Fibroblast of peridontal ligament (primary cell): ENCODE results near the gene TBC1D3I.
"Not testable (repeated sequence)": the region's sequence is repeated elsewhere in the genome, so short reads cannot be mapped to it uniquely, and the experiment has no call there.

Experiments used
- DNase-seq: peaks from one replicate; pipeline ENCODE4 v3.0.0-alpha.2; 2010; ENCODE audit errors: extremely low read depth

Gene TBC1D3I

DNA sequence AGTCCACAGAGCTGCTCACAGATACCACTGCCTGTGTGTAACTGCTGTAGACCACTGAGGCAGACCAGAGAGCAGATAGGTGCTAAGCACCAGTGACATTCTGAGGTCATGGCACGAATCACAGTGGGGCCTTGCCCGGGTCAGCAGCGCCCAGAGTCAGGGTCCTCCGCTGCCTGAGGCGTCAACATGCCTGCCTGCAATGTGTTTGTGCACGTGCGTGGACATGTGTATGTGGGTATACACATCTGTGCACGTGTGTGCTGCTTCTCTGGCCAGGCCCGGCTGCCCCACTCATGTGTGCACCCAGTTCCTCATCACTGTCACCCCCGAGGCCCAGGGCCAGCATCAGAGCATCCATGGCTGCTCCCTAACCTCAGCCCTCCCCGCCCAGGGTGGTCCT, at the start of gene TBC1D3I:
Gene TBC1D3I, minus strand, starts transcription at position 101 of the 400 bp plus-strand sequence. CDS start 1,585 bp downstream, outside the sequence.
- not testable (repeated sequence) for DNase-seq

DNA sequence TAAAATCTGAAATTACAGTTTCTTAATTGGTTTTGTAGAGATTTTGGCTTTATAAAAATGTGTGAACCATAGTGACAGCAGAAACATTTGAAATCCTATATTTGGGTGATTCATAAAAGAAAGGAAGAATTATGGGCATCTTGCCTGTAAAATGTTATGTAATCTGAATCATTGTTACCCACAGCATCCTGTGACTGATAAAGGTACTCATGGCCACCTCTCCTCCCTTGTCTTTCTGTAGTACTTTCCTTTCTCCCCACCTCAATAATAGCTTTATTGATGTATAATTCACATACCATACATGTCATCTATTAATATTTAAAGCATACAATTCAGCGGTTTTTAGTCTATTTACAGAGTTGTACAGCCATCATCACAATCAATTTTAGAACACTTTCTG, 30.8 kb upstream of the TBC1D3I start:
- DNase-seq, result not testable (repeated sequence)

DNA sequence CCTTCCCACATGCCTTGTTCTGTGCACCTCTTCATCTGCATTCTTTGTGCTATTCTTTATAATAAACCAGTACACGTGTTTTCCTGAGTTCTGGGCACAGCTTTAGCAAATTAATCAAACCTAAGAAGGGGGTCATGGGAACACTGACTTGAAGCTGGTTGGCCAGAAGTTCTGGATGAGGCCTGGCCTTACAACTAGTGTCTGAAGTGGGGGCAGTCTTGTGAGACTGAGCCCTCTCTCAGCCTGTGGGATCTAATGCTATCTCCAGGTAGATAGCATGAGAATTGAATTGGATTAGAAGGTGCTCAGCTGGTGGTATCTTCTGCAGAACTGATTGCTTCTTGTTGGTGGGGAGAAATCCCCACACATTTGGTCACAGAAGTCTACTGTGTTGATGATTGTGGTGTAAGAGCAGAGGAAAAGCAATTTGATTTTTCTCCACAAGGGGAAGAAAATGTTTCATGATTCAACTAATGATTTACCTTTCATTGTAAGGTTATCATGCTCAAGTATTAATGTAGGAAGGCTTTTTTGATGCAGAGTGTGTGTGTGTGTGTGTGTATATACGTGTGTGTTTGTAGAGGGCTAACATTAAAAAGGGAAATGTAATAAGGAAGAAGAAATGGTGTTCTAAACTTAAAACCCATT, 25.7 kb upstream of the TBC1D3I start:
- not testable (repeated sequence) for DNase-seq

GRCh38 chr17:36284219-36284618, 19.8 kb upstream of the TBC1D3I start:
- DNase-seq, result not testable (repeated sequence)

GRCh38 chr17:36283256-36283655, 18.9 kb upstream of the TBC1D3I start:
- DNase-seq, result not testable (repeated sequence)

GRCh38 chr17:36242046-36242445, 22.3 kb downstream of the TBC1D3I start:
- DNase-seq, result not testable (repeated sequence)

- not testable (repeated sequence) for DNase-seq
Measured at GRCh38 chr17:36229644-36230043, 34.7 kb downstream of the TBC1D3I start.

GRCh38 chr17:36222967-36223366, 41.4 kb downstream of the TBC1D3I start:
- not testable (repeated sequence) for DNase-seq

- not testable (repeated sequence) for DNase-seq
Measured at GRCh38 chr17:36221581-36222100, 42.7 kb downstream of the TBC1D3I start.

DNA sequence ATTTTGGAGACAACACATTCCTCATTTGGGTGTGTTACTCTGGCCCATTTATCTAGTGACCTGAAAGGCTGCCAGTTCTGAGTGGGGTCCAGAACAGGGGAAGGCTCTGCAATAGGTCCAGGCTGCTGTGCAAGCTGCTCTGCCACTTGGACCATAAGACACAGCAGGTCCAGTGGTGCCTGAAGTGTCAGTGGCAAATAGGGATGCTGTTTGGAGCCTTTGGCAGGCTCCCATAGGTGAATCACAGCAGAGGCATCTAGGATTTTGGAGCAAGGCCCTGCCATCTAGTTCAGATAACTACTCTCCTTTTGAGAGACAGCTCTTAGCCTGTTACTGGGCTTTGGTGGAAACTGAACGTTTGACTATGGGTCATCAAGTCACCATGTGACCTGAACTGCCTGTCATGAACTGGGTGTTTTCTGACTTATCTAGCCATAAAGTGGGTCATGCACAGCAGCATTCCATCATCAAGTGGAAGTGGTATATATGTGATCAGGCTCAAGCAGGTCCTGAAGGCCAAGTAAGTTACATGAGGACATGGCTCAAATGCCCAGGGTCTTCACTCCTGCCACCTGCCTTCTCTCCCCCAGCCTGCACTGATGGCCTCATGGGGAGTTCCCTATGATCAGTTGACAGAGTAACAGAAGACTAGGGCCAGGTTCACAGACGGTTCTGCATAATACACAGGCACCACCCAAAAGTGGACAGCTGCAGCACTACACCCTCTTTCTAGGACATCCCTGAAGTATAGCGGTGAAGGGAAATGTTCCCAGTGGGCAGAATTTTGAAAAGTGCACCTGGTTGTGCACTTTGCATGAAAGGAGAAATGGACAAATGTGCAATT, 43.4 kb downstream of the TBC1D3I start:
- not testable (repeated sequence) for DNase-seq

DNA sequence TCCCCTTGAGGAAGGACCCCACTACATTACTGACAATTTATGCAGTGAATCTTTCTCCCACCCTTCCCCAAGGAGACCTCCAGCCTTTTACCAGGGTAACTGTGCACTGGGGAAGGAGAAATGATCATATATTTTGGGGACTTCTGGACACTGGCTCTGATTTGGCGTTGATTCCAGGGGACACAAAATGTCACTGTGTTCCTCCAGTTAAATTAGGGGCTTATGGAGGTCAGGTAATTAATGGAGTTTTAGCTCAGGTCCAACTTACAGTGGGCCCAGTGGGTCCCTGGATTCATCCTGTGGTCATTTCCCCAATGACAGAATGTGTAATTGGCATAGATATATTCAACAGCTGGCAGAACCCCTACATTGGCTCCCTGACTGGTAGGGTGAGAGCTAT, 44.8 kb downstream of the TBC1D3I start:
- not testable (repeated sequence) for DNase-seq

DNA sequence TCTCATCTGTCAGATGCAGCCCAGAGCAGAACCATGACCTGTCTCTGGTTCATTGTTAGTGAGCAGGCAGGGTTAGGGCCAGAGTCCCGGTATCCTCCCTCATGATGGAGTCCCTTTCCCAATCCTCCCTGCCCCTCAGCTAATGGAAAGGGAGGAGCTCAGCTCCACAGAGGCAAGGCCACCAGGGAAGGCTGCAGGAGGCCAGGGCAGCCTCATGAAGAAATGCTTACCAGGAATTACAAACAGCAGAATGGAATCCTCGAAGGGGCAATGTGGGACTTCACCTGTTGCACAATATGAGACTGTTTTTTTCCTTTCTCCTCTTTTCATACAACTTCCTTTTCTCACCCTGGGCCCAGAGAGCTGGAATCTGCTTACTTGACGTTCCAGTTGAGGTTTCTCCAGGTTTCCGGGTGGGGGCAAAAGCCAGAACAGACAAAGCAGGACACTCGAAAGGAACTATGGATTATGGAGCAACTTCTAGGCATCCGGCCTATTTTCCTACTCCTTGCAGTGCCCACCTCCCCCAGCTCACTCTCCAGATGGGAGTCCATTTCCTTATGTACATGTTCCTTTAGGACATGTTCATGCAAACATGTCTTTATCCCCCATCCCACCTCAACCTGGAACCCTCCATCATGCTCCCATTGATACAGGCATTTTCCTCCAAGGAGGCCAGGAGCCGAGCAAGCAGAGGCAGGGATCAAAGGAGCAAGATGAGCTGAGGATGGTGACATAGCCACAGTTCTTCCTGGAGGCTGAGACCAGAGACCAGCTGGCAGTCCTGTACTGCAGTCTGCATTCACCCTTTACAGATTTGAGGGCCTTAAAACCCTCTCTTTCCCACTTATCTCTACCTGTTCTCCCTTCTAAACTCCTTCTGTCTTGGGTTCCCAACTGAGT, 48.7 kb downstream of the TBC1D3I start:
- DNase-seq, result not testable (repeated sequence)

- DNase-seq, result no peak
Measured at GRCh38 chr17:36214918-36215317, 49.5 kb downstream of the TBC1D3I start.

GRCh38 chr17:36213695-36214094, 50.7 kb downstream of the TBC1D3I start:
- no peak for DNase-seq

DNA sequence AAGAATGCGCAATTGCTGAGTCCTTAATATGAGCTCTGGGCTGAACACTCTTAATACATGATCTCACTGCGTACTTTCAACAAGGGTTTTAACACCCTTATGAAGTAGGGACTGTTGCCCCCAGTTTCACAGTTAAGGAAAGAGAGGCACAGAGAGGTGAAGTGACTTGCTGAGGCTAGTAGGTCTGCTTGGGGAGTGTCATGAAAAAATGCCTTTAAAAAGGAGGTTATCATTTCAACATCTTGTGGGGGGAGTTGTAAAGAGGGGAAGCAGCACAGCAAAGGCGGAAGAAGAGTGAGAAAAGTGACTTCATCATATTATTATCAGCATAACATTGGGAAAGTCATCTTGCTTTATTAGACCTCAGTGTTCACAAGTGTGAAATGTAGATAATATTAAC, 51.4 kb downstream of the TBC1D3I start:
- DNase-seq, result no peak

- no peak for DNase-seq
Measured at GRCh38 chr17:36212272-36212605, 52.1 kb downstream of the TBC1D3I start.

GRCh38 chr17:36211484-36212271, 52.7 kb downstream of the TBC1D3I start:
- DNase-seq, result not testable (repeated sequence)

- not testable (repeated sequence) for DNase-seq
Measured at GRCh38 chr17:36210439-36211211, 53.7 kb downstream of the TBC1D3I start, which contains the start of gene CCL4L2. TSS of gene CCL4L2 (plus strand) at chr17:36211063.

DNA sequence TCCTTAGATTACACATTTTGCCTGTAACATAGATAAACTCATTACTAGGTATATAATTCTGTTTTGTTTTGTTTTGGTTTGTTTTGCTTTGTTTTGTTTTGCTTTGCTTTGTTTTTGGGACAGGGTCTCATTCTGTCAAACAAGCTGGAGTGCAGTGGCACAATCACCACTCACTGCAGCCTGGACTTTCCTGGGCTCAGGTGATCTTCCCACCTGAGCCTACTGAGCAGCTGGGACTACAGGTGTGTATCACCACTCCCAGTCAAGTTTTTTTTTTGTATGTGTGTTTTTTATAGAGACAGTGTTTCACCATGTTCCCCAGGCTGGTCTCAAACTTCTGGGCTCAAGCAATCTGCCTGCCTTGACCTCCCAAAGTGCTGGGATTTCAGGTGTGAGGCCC, 54.8 kb downstream of the TBC1D3I start:
- no peak for DNase-seq

DNA sequence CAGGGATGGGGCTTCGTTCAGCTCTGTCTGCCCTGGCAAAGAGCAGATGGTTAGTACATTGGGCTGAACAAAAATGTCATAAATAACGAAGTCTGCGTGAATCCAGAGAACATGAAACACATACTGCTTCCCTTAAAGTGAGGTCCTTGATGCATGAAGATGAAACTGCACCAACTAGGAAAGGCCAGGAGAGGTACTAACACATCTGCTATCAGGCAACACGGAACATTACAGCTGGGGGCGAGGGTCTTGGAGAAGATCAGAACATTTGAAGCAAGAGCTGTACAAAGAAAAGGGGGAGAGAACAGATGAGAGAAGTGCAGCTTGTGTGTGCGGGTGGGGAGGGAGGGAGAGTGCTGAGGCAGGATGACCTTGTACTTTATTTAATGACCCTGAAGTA, 57.0 kb downstream of the TBC1D3I start:
- not testable (repeated sequence) for DNase-seq
